Gastrocnemius medialis (tissue), 4 donors: ENCODE measurements around the gene APELA.

Experiments used
- CTCF ChIP-seq, 5 experiments: fragments of 450-650 bp in 3 of 5; fragments of 200-600 bp in 2 of 5; sonication (generic) in 2 of 5; IDR thresholded peaks in 4 of 5; conservative IDR thresholded peaks in 1 of 5; 1 replicate in 4 of 5; 2 replicates in 1 of 5; pipeline ENCODE4 v1.5.1; 2016 to 2019; ENCODE audit warnings: antibody characterized with exemption in 5 of 5, mild to moderate bottlenecking in 3 of 5, moderate library complexity in 3 of 5
- POLR2A ChIP-seq, 2 donors: fragments of 450-650 bp; IDR thresholded peaks; one replicate each; pipeline ENCODE4 v1.6.1; 2017; ENCODE audit warnings: antibody characterized with exemption in 2 of 2, mild to moderate bottlenecking in 2 of 2, moderate library complexity in 2 of 2

- TF ChIP-seq POLR2A (IDR thresholded peaks at IDR 0.05) (no peak), CTCF (IDR thresholded peaks at IDR 0.05 in 4 of 5, conservative IDR thresholded peaks at IDR 0.05 in 1 of 5) (no peak)
Measured at GRCh38 chr4:164935363-164935762, 58.4 kb downstream of the APELA start.
